Endothelial cell of umbilical vein (primary cell): ENCODE results near the gene GPR78. TPM values are rescaled to one million over a fixed set of nuclear protein-coding genes. Genes with fewer than 3 reads are reported as not detected.

Experiments
- BruUV-seq: library from RNA; stranded (reverse); fragments of 400-500 nt; replicated peaks from 2 replicates; lab custom pipeline; 2021; lab: Mats Ljungman, UMichigan
- CTCF ChIA-PET: fragments of 300-600, 350-600 bp; sonication (Branson Sonifier 250); formaldehyde crosslinking; loops from one replicate; lab custom pipeline; 2021; ENCODE audit warnings: antibody characterized with exemption, inconsistent platforms; lab: Charles Lee
- POLR2A ChIA-PET: fragments of 300-600, 350-600 bp; sonication (Branson Sonifier 250); formaldehyde crosslinking; loops from one replicate; lab custom pipeline; 2021; ENCODE audit warnings: antibody characterized with exemption, inconsistent platforms; lab: Charles Lee
- DNase-seq: peaks from one replicate; pipeline ENCODE4 v3.0.0-alpha.2; 2011; ENCODE audit warnings: low read depth, low spot score
- FAIRE-seq: peaks from 2 replicates; lab custom pipeline; 2011; peaks lifted over from hg19 to GRCh38; lab: Jason Lieb, UNC
- H2AFZ ChIP-seq: 2 replicates; pipeline ENCODE4 v1.6.0; 2012; ENCODE audit warnings: low read depth, low read length, control low read depth, inconsistent platforms
- H3K27ac ChIP-seq: 2 replicates; pipeline ENCODE4 v1.5.1; 2011; ENCODE audit warnings: low read depth, mild to moderate bottlenecking, control low read depth, low read length, moderate library complexity; ENCODE audit not compliant: insufficient read depth
- H3K27me3 ChIP-seq, 2 experiments: 2 replicates each; pipeline versions ENCODE4 v1.6.0 to v1.6.1; 2011; ENCODE audit warnings: low read length in 2 of 2, mixed read lengths in 1 of 2; ENCODE audit not compliant: control insufficient read depth in 2 of 2, insufficient read depth in 2 of 2
- H3K36me3 ChIP-seq, 2 experiments: 2 replicates in 1 of 2; 3 replicates in 1 of 2; pipeline ENCODE4 v1.5.1; 2011; ENCODE audit warnings: low read length in 2 of 2, mild to moderate bottlenecking in 1 of 2, moderate library complexity in 1 of 2; ENCODE audit not compliant: control insufficient read depth in 2 of 2, insufficient read depth in 2 of 2; ENCODE audit errors: extremely low read depth in 1 of 2
- H3K4me1 ChIP-seq: 3 replicates; pipeline ENCODE4 v1.5.1; 2011; ENCODE audit warnings: mild to moderate bottlenecking, low read length; ENCODE audit not compliant: control insufficient read depth, insufficient read depth; ENCODE audit errors: extremely low read depth
- H3K4me2 ChIP-seq: 2 replicates; pipeline ENCODE4 v1.6.1; 2011; ENCODE audit warnings: low read length, control low read depth, mixed read lengths; ENCODE audit not compliant: insufficient read depth
- H3K4me3 ChIP-seq, 3 experiments: fragments of 200-600 bp in 1 of 3; sonication (generic), shearing (Covaris generic) in 1 of 3; replicated peaks in 1 of 3; 2 replicates each; pipeline ENCODE4 v1.5.1; 2011 to 2016; ENCODE audit warnings: control low read depth in 3 of 3, low read length in 3 of 3, mild to moderate bottlenecking in 2 of 3, inconsistent platforms in 1 of 3, low read depth in 1 of 3, moderate library complexity in 1 of 3; ENCODE audit not compliant: insufficient read depth in 1 of 3
- H3K79me2 ChIP-seq: 2 replicates; pipeline ENCODE4 v1.6.0; 2012; ENCODE audit warnings: low read length, inconsistent platforms; ENCODE audit not compliant: control insufficient read depth, insufficient read depth
- H3K9ac ChIP-seq: replicated peaks from 2 replicates; pipeline ENCODE3; 2011; ENCODE audit warnings: low read length, control low read depth; ENCODE audit not compliant: insufficient read depth; ENCODE audit errors: extremely low read depth
- H3K9me1 ChIP-seq: replicated peaks from 3 replicates; pipeline ENCODE4 v1.6.0; 2011; ENCODE audit warnings: mild to moderate bottlenecking, low read length; ENCODE audit not compliant: control insufficient read depth, insufficient read depth; ENCODE audit errors: extremely low read depth
- H3K9me3 ChIP-seq: replicated peaks from 2 replicates; pipeline ENCODE4 v1.5.1; 2012; ENCODE audit warnings: low read length, inconsistent platforms; ENCODE audit not compliant: control insufficient read depth, insufficient read depth
- H4K20me1 ChIP-seq: replicated peaks from 2 replicates; pipeline ENCODE3; 2011; ENCODE audit warnings: mild to moderate bottlenecking, low read length; ENCODE audit not compliant: control insufficient read depth, insufficient read depth; ENCODE audit errors: extremely low read depth
- EZH2 ChIP-seq: IDR thresholded peaks from 2 replicates; pipeline ENCODE4 v1.6.1; 2012; ENCODE audit warnings: borderline replicate concordance, low read depth, mild to moderate bottlenecking, moderate library complexity, low read length, inconsistent platforms; ENCODE audit not compliant: severe bottlenecking
- FOS ChIP-seq: IDR thresholded peaks from 2 replicates; pipeline ENCODE4 v1.6.1; 2011; ENCODE audit warnings: mild to moderate bottlenecking, low read length, moderate library complexity, borderline replicate concordance; ENCODE audit not compliant: insufficient read depth
- GATA2 ChIP-seq: IDR thresholded peaks from 2 replicates; pipeline ENCODE4 v1.7.0; 2011; ENCODE audit warnings: low read depth, mild to moderate bottlenecking, moderate library complexity, mixed read lengths, low read length; ENCODE audit not compliant: insufficient read length, insufficient read depth
- JUN ChIP-seq: IDR thresholded peaks from 2 replicates; pipeline ENCODE4 v1.6.1; 2011; ENCODE audit warnings: borderline replicate concordance, low read depth; ENCODE audit not compliant: insufficient read length, insufficient read depth
- MYC ChIP-seq: IDR thresholded peaks from one replicate; pipeline ENCODE4 v1.6.1; 2011; ENCODE audit warnings: mild to moderate bottlenecking, low read depth, low read length
- POLR2A ChIP-seq: IDR thresholded peaks from 2 replicates; pipeline ENCODE4 v1.6.1; 2012; ENCODE audit warnings: low read depth, mild to moderate bottlenecking, control low read depth, low read length
- POLR2AphosphoS5 ChIP-seq: IDR thresholded peaks from 2 replicates; pipeline ENCODE4 v1.6.1; 2012; ENCODE audit warnings: low read depth, mild to moderate bottlenecking, control low read depth, low read length, moderate library complexity; ENCODE audit not compliant: insufficient read depth
- dilution Hi-C: fragments of 300-500 bp; cut with MboI; formaldehyde crosslinking; loops from one replicate; pipeline ENCODE4 v1.15.0; 2019; ENCODE audit warnings: low sequenced_read_pairs; ENCODE audit not compliant: extremely low pct_ligation_motif_present
- intact Hi-C: fragments of 100-400 bp; cut with micrococcal nuclease; formaldehyde crosslinking; loops from one replicate; pipeline ENCODE4 v1.10.0; 2022
- polyA plus RNA-seq, 4 experiments: library from polyadenylated mRNA; depleted of rRNA in 3 of 4; stranded (reverse) in 3 of 4; unstranded in 1 of 4; fragments of >200 nt; gene quantifications; 2 replicates each; pipeline versions ENCODE4 v1.2.1 to v1.2.3, GENCODE V29; 2011 to 2012; ENCODE audit warnings: missing spikeins in 1 of 4
- total RNA-seq: library from RNA; stranded (reverse); gene quantifications from 2 replicates; pipeline ENCODE4 v1.2.3, GENCODE V29; 2021
- TF ChIP-seq, protein P1 (sequence below): IDR thresholded peaks from 2 replicates; pipeline ENCODE4 v1.6.1; 2011; ENCODE audit not compliant: insufficient read depth, insufficient read length
- TF ChIP-seq, protein P2 (sequence below), 2 donors: IDR thresholded peaks; 1 replicate in 1 of 2; 2 replicates in 1 of 2; pipeline ENCODE4 v1.5.1; 2011; ENCODE audit warnings: low read length in 2 of 2, mild to moderate bottlenecking in 2 of 2, moderate library complexity in 2 of 2, control low read depth in 1 of 2, inconsistent platforms in 1 of 2, low read depth in 1 of 2; ENCODE audit not compliant: insufficient read depth in 1 of 2; ENCODE audit errors: extremely low read depth in 1 of 2

The GPR78 gene
- total and polyA plus RNA-seq, 2 donors (not counting 3 experiments of a cell fraction or from before 2014, with no cell fraction given), result not detected

DNA sequence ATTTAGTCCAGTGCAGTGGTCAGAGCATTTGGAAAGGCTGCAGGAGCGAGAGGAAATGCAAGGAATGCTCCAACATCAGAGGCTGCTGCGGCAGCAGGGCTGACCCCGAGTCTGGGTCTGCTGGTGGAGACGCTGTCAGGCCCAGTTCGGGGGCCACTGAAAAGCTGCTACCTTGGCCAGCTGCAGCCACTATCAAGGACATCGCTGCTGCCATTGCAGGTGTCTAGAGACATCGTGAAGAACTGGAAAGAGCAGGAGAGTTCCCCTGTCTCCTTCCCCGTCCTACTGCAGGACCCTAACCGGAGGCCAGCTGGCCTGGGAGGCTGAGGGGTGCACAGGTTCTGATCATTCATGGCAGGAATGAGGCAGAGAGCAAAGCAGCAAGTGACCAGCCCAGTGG, 29.5 kb upstream of the GPR78 start:
- H3K9me1 ChIP-seq, result no peaks in the 10 kb centered on the region
- no peaks in the 10 kb centered on the region for H3K27me3 ChIP-seq
- H4K20me1 ChIP-seq, result no peaks in the 10 kb centered on the region
- POLR2A ChIA-PET, result no interaction called here
- no peak overlapping the region for H2AFZ ChIP-seq
- no peak for TF ChIP-seq GATA2
- no peak for TF ChIP-seq EZH2
- no peak for TF ChIP-seq POLR2A
- TF ChIP-seq, protein P1, sequence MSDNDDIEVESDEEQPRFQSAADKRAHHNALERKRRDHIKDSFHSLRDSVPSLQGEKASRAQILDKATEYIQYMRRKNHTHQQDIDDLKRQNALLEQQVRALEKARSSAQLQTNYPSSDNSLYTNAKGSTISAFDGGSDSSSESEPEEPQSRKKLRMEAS, result no peak
- TF ChIP-seq, protein P2, sequence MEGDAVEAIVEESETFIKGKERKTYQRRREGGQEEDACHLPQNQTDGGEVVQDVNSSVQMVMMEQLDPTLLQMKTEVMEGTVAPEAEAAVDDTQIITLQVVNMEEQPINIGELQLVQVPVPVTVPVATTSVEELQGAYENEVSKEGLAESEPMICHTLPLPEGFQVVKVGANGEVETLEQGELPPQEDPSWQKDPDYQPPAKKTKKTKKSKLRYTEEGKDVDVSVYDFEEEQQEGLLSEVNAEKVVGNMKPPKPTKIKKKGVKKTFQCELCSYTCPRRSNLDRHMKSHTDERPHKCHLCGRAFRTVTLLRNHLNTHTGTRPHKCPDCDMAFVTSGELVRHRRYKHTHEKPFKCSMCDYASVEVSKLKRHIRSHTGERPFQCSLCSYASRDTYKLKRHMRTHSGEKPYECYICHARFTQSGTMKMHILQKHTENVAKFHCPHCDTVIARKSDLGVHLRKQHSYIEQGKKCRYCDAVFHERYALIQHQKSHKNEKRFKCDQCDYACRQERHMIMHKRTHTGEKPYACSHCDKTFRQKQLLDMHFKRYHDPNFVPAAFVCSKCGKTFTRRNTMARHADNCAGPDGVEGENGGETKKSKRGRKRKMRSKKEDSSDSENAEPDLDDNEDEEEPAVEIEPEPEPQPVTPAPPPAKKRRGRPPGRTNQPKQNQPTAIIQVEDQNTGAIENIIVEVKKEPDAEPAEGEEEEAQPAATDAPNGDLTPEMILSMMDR (IDR thresholded peaks at IDR 0.05; ENCODE audit: extremely low read depth in 1 of 2, insufficient read depth in 1 of 2, low read depth in 1 of 2, low read length in 2 of 2), result no peak
- TF ChIP-seq POLR2AphosphoS5, result no peak
- TF ChIP-seq JUN, result no peak
- no peak for TF ChIP-seq FOS
- TF ChIP-seq MYC, result no peak
- H3K27ac ChIP-seq, result no peak overlapping the region
- no peak overlapping the region for H3K9ac ChIP-seq
- intact Hi-C loops, result no loop called here
- H3K36me3 ChIP-seq, result no peaks in the 10 kb centered on the region
- H3K79me2 ChIP-seq, result no peaks in the 10 kb centered on the region
- H3K9me3 ChIP-seq, result no peaks in the 10 kb centered on the region
- no peak for DNase-seq
- BruUV-seq, result no TSS peak
- CTCF ChIA-PET, result no interaction called here
- dilution Hi-C loops, result no loop called here
- H3K4me3 ChIP-seq, result no peak overlapping the region
- no peak for FAIRE-seq
- no peak overlapping the region for H3K4me2 ChIP-seq
- H3K4me1 ChIP-seq, result no peaks in the 10 kb centered on the region
